Neural progenitor cell (in vitro differentiated cells): Measurements from ENCODE around the gene PRKCH. TPM values are rescaled to one million over a fixed set of nuclear protein-coding genes. Genes with fewer than 3 reads are reported as not detected.

ENCODE experiments used
- DNase-seq: peaks from one replicate; pipeline ENCODE4 v3.0.0-alpha.2; 2016; ENCODE audit warnings: low spot score
- H2AFZ ChIP-seq: fragments of 200-600 bp; sonication (generic); replicated peaks from 2 replicates; pipeline ENCODE4 v1.6.1; 2016; ENCODE audit warnings: antibody characterized with exemption
- H3F3A ChIP-seq: fragments of 200-600 bp; sonication (generic); 2 replicates; pipeline ENCODE4 v1.6.1; 2016; ENCODE audit warnings: antibody characterized with exemption, low read depth
- H3K27ac ChIP-seq: fragments of 200-600 bp; sonication (generic); 2 replicates; pipeline ENCODE4 v1.5.1; 2016; ENCODE audit warnings: mild to moderate bottlenecking
- H3K27me3 ChIP-seq: fragments of 200-600 bp; sonication (generic); 2 replicates; pipeline ENCODE4 v1.6.1; 2016; ENCODE audit warnings: mild to moderate bottlenecking, moderate library complexity
- H3K36me3 ChIP-seq: fragments of 200-600 bp; sonication (generic); 2 replicates; pipeline ENCODE4 v1.5.1; 2016
- H3K4me1 ChIP-seq: fragments of 200-600 bp; sonication (generic); 2 replicates; pipeline ENCODE4 v1.6.1; 2016; ENCODE audit warnings: mixed run types
- H3K4me2 ChIP-seq: fragments of 200-600 bp; sonication (generic); 2 replicates; pipeline ENCODE4 v1.6.1; 2016
- H3K4me3 ChIP-seq: fragments of 200-600 bp; sonication (generic); 2 replicates; pipeline ENCODE4 v1.5.1; 2016
- H3K79me2 ChIP-seq: fragments of 200-600 bp; sonication (generic); 2 replicates; pipeline ENCODE4 v1.6.1; 2016; ENCODE audit warnings: low read depth
- H3K9ac ChIP-seq: fragments of 200-600 bp; sonication (generic); 2 replicates; pipeline ENCODE4 v1.6.1; 2016
- H3K9me3 ChIP-seq: fragments of 200-600 bp; sonication (generic); 2 replicates; pipeline ENCODE4 v1.5.1; 2016; ENCODE audit warnings: low read depth
- H4K20me1 ChIP-seq: fragments of 200-600 bp; sonication (generic); 2 replicates; pipeline ENCODE4 v1.6.1; 2016; ENCODE audit warnings: low read depth
- H3K27ac Mint-ChIP-seq: 3 replicates; pipeline ENCODE4 v1.8.0; 2021; ENCODE audit warnings: mixed read lengths
- H3K27me3 Mint-ChIP-seq: 2 replicates; pipeline ENCODE4 v1.8.0; 2022; ENCODE audit warnings: low read depth, mild to moderate bottlenecking, inconsistent platforms, moderate library complexity, mixed read lengths; ENCODE audit not compliant: insufficient read depth
- H3K36me3 Mint-ChIP-seq: 3 replicates; pipeline ENCODE4 v1.8.0; 2021; ENCODE audit warnings: mixed read lengths
- H3K4me1 Mint-ChIP-seq: 3 replicates; pipeline ENCODE4 v1.8.0; 2021; ENCODE audit warnings: mixed read lengths
- H3K4me3 Mint-ChIP-seq: 3 replicates; pipeline ENCODE4 v1.8.0; 2021; ENCODE audit warnings: mild to moderate bottlenecking, moderate library complexity, mixed read lengths
- H3K9me3 Mint-ChIP-seq: 3 replicates; pipeline ENCODE4 v1.8.0; 2020; ENCODE audit warnings: mixed read lengths
- EZH2 ChIP-seq: fragments of 200-600 bp; sonication (generic); IDR thresholded peaks from 2 replicates; pipeline ENCODE4 v1.6.1; 2017; ENCODE audit warnings: antibody characterized with exemption, mild to moderate bottlenecking, moderate library complexity
- EZH2phosphoT487 ChIP-seq: fragments of 200-600 bp; sonication (generic); IDR thresholded peaks from 2 replicates; pipeline ENCODE4 v1.6.1; 2017; ENCODE audit warnings: antibody characterized with exemption
- total RNA-seq: library from RNA; depleted of rRNA; stranded (reverse); fragments of >200 nt; gene quantifications from 2 replicates; pipeline ENCODE4 v1.2.3, GENCODE V29; 2015; ENCODE audit warnings: low replicate concordance
- TF ChIP-seq, protein P1 (sequence below): fragments of 200-600 bp; sonication (generic); IDR thresholded peaks from 2 replicates; pipeline ENCODE4 v1.5.1; 2017; ENCODE audit warnings: antibody characterized with exemption, mild to moderate bottlenecking

Gene PRKCH
- total RNA-seq, 1 donor from 2014 or later: 1.3 TPM

- Histone ChIP-seq H2AFZ (peak overlapping the region; percentile 64), H4K20me1 (no peaks in the 10 kb centered on the region), H3K27me3 (no peaks in the 10 kb centered on the region), H3K4me3 (no peak overlapping the region), H3K4me1 (peaks cover 14% of the 10 kb centered on the region), H3K36me3 (no peaks in the 10 kb centered on the region), H3K4me2 (peak overlapping the region; percentile 38), H3K9ac (no peak overlapping the region), H3K79me2 (no peaks in the 10 kb centered on the region), H3K27ac (no peak overlapping the region), H3F3A (no peaks in the 10 kb centered on the region), H3K9me3 (no peaks in the 10 kb centered on the region)
- H3K4me1 Mint-ChIP-seq: peaks cover 5% of the 10 kb centered on the region
- no peak overlapping the region for H3K27ac Mint-ChIP-seq
- TF ChIP-seq, protein P1, sequence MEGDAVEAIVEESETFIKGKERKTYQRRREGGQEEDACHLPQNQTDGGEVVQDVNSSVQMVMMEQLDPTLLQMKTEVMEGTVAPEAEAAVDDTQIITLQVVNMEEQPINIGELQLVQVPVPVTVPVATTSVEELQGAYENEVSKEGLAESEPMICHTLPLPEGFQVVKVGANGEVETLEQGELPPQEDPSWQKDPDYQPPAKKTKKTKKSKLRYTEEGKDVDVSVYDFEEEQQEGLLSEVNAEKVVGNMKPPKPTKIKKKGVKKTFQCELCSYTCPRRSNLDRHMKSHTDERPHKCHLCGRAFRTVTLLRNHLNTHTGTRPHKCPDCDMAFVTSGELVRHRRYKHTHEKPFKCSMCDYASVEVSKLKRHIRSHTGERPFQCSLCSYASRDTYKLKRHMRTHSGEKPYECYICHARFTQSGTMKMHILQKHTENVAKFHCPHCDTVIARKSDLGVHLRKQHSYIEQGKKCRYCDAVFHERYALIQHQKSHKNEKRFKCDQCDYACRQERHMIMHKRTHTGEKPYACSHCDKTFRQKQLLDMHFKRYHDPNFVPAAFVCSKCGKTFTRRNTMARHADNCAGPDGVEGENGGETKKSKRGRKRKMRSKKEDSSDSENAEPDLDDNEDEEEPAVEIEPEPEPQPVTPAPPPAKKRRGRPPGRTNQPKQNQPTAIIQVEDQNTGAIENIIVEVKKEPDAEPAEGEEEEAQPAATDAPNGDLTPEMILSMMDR: no peak
- TF ChIP-seq EZH2phosphoT487 (no peak), EZH2 (no peak)
- DNase-seq: no peak
- H3K27me3 Mint-ChIP-seq: no peaks in the 10 kb centered on the region
- no peak overlapping the region for H3K4me3 Mint-ChIP-seq
- no peaks in the 10 kb centered on the region for H3K9me3 Mint-ChIP-seq
- H3K36me3 Mint-ChIP-seq: no peaks in the 10 kb centered on the region
Observed at GRCh38 chr14:61438497-61438859, 117.1 kb downstream of the PRKCH start.

GRCh38 chr14:61438860-61439765 is 117.7 kb downstream of the PRKCH start:
- Histone ChIP-seq H2AFZ (peak overlapping the region; percentile 64), H3K4me3 (no peak overlapping the region), H3K36me3 (no peaks in the 10 kb centered on the region), H3K27me3 (no peaks in the 10 kb centered on the region), H3K27ac (no peak overlapping the region), H3K79me2 (no peaks in the 10 kb centered on the region), H4K20me1 (no peaks in the 10 kb centered on the region), H3K4me2 (peak overlapping the region; percentile 38), H3K9ac (no peak overlapping the region), H3K9me3 (no peaks in the 10 kb centered on the region), H3K4me1 (peaks cover 14% of the 10 kb centered on the region), H3F3A (no peaks in the 10 kb centered on the region)
- H3K27ac Mint-ChIP-seq: no peak overlapping the region
- H3K9me3 Mint-ChIP-seq: no peaks in the 10 kb centered on the region
- TF ChIP-seq, protein P1: no peak
- no peak for TF ChIP-seq EZH2
- no peak for TF ChIP-seq EZH2phosphoT487
- no peak overlapping the region for H3K4me3 Mint-ChIP-seq
- DNase-seq: peak; percentile 41
- H3K36me3 Mint-ChIP-seq: no peaks in the 10 kb centered on the region
- no peaks in the 10 kb centered on the region for H3K27me3 Mint-ChIP-seq
- peaks cover 5% of the 10 kb centered on the region for H3K4me1 Mint-ChIP-seq

GRCh38 chr14:61439779-61440418 is 118.5 kb downstream of the PRKCH start:
- Histone ChIP-seq H3K27me3 (no peaks in the 10 kb centered on the region), H3K4me3 (no peak overlapping the region), H3K9ac (no peak overlapping the region), H3K79me2 (no peaks in the 10 kb centered on the region), H3K4me1 (peaks cover 14% of the 10 kb centered on the region), H4K20me1 (no peaks in the 10 kb centered on the region), H3K27ac (no peak overlapping the region), H2AFZ (peak overlapping the region; percentile 64), H3F3A (no peaks in the 10 kb centered on the region), H3K9me3 (no peaks in the 10 kb centered on the region), H3K4me2 (no peak overlapping the region), H3K36me3 (no peaks in the 10 kb centered on the region)
- Mint-ChIP-seq H3K4me3 (no peak overlapping the region), H3K9me3 (no peaks in the 10 kb centered on the region), H3K27me3 (no peaks in the 10 kb centered on the region), H3K36me3 (no peaks in the 10 kb centered on the region), H3K27ac (no peak overlapping the region), H3K4me1 (peaks cover 5% of the 10 kb centered on the region)
- no peak for DNase-seq
- TF ChIP-seq EZH2phosphoT487 (no peak), EZH2 (no peak)
- TF ChIP-seq, protein P1: no peak
